Right ventricle myocardium superior (tissue), 1 donor: ENCODE data around the gene FRMD4A. TPM values are rescaled to one million over a fixed set of nuclear protein-coding genes. Genes with fewer than 3 reads are reported as not detected.

Experiments
- ATAC-seq: fragments of 200-7000 bp; cut with Tn5 transposase; one replicate; pipeline ENCODE4 v1.9.1; 2020; ENCODE audit warnings: mild to moderate bottlenecking; ENCODE audit not compliant: poor library complexity
- DNase-seq: peaks from one replicate; pipeline ENCODE4 v3.0.0-alpha.2; 2020
- intact Hi-C: fragments of 100-400 bp; cut with DNase I; formaldehyde crosslinking; loops from one replicate; pipeline ENCODE4 v1.11.2; 2022
- total RNA-seq: library from RNA; stranded (reverse); fragmentation: NEBNext Ultra II Directional; extraction: Animal tissue kit (Norgen Biotek cat#: 25700); gene quantifications from one replicate; pipeline ENCODE4 v1.2.1, GENCODE V29; 2021
- donor health status: DM: no; HTN: yes; CAD: no; lungs with severe emphysema.

The FRMD4A gene
- total RNA-seq, 1 donor from 2014 or later: 33.2 TPM

GRCh38 chr10:14173706-14174594 lies 156.8 kb downstream of the FRMD4A start:
- no peak for DNase-seq
- ATAC-seq: peak; percentile 36
- intact Hi-C loops: no loop called here

DNA sequence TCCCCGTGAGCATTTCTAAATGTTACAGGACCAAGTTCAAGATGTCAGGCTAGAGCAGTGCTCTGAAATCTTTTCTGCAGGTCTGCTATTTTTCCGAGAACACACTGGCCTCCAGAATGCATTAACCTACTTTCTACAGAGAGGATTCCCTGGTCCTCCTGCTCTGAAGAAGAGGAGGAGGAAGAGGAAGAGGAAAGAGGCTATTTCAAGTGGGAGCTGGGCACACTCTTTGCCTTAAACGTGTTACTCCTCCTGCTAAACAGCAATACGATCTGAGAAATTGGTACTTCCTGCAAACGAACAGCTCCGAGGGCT lies 157.4 kb downstream of the FRMD4A start:
- ATAC-seq (no peak), DNase-seq (no peak)
- intact Hi-C loops: no loop called here

GRCh38 chr10:14172336-14172950 lies 158.3 kb downstream of the FRMD4A start:
- ATAC-seq (no peak), DNase-seq (no peak)
- intact Hi-C loops: no loop called here

GRCh38 chr10:14171336-14171735 lies 159.4 kb downstream of the FRMD4A start:
- intact Hi-C loops: no loop called here
- no peak for ATAC-seq

GRCh38 chr10:14163377-14164086 lies 167.2 kb downstream of the FRMD4A start:
- ATAC-seq (no peak), DNase-seq (no peak)
- intact Hi-C loops: no loop called here

More at GRCh38 chr10:14171336-14171735, 159.4 kb downstream of the FRMD4A start:
- no peak for DNase-seq

DNA sequence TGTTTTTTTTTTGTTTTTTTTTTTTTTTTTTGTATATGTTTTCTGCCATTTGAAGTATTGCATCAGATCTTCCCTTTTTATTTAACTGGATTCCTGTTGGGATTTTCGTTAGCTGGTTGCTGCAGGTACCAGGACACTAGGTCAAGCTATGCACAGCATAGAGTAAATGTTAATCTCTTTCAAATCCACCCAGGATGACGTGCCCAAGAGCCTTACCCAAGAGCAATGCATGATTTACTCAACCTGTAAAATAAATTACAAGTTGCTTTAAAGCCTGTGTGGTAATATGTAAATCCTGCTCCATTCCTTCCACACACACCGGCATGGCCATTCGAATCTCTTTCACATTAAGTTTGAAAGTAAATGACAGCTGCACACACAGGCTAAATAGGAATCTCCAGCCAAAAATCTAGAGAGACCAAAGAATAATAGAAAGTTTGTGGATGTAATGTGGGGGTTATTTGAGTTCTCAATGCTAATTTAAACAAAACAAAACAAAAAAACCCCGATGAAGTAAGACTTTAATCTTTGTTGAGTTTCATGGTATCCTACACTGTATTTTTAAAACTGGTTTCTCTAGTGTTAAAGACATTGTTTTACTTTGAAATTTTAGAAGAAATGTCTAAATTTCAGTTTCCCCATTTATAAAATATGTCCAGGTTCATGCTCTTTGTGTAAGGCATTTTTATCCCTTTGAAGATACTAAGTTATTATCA lies 167.9 kb downstream of the FRMD4A start:
- ATAC-seq (no peak), DNase-seq (no peak)
- intact Hi-C loops: no loop called here

- DNase-seq: no peak
- ATAC-seq: no peak
- intact Hi-C loops: no loop called here
These were observed 168.7 kb downstream of the FRMD4A start for GRCh38 chr10:14162061-14162460.

GRCh38 chr10:14160299-14160698 lies 170.4 kb downstream of the FRMD4A start:
- ATAC-seq: no peak
- intact Hi-C loops: no loop called here
- no peak for DNase-seq

DNA sequence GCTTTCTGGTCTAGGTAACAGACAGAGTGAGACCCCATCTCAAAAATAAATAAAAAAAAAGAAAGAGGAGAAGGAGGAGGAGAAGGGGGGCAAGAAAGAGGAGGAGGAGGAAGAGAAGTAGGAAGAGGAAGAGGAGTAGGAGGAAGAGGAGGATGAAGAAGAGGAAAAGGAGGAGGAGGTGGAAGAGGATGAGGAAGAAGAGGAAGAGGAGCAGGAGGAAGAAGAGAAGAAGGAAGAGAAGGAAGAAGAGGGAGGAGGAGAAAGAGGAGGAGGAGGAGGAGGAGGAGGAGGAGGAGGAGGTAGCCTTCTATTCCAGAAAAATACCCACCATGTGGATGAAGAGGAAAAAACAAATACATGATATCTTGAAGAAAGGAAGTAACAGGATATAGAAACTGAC lies 172.1 kb downstream of the FRMD4A start:
- intact Hi-C loops: no loop called here
- DNase-seq (no peak), ATAC-seq (no peak)

DNA sequence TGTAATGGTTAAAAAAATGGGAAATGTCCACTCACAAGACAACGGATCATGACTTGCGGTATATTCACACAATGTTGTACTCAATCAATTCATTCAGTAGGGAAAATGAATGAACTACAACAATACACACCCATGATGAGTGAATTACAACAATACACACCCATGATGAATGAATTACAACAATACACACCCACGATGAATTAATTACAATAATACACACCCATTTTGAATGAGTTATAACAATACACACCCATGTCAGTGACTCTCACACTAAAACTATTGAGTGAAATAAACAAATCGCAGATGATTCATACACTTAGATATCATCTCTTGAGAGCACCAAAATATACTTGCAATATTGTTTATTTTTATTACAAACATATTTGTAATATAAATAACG lies 174.6 kb downstream of the FRMD4A start:
- DNase-seq: no peak
- intact Hi-C loops: no loop called here
- no peak for ATAC-seq

GRCh38 chr10:14153570-14154055 lies 177.1 kb downstream of the FRMD4A start:
- ATAC-seq: peak; percentile 31
- no peak for DNase-seq
- intact Hi-C loops: no loop called here

- ATAC-seq: no peak
- intact Hi-C loops: no loop called here
- no peak for DNase-seq
These were observed 179.2 kb downstream of the FRMD4A start for GRCh38 chr10:14151571-14151970.

DNA sequence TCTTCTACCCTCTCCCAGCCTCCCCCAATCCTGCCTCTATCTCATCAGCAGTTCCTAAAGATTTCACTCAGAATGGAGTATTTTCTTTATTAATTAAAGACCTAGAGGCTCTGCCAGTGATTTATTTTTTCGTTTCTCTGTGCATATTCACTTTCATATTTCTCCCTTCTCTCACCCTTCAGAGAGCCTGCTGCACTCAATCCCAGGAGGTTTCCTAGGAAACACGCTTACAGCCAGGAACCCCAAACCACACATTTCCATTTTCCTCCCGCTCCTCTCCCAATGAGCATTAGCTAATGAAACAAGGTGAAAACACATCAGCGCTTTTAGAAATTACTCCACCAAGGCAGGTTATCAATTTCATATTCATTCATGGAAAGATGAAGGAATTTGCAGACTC lies 180.2 kb downstream of the FRMD4A start:
- DNase-seq (no peak), ATAC-seq (no peak)
- intact Hi-C loops: no loop called here

DNA sequence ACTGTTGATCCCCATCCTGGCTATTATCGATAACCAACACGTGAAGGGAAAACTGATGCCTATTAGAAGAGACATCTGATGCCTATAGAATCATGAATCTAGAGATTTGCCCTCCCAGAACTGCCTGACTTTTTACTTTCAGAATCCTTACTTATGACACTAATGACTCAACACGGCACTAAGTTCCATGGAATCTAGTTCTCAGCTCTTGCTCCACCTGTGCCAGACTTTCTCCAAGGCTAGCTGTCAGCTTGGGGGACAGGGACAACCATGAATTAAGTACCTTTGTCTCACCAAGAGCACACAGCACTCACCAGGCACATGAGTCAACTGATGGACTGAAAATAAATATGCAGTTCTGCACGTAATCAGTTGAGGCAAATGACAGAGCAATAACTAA lies 184.2 kb downstream of the FRMD4A start:
- ATAC-seq: no peak
- DNase-seq: no peak
- intact Hi-C loops: no loop called here

DNA sequence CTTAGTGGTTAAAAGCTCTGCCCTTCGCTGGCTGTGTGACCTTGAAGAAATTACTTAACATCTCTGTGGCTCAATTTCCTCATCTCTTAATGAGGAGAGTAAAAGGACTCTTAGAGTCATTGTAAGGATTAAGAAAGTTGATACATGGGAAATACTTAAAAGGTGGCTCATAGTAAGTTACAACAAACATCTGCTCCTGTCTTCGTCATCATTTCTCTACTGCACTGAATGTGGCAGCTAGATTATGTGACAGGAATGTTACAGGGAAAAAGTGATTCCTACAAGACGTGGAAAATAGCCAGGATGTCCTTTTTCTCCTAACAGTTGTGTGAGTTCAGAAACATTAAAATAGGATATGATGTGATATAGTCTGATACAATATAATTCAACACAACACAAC lies 184.7 kb downstream of the FRMD4A start:
- ATAC-seq: no peak
- intact Hi-C loops: no loop called here

GRCh38 chr10:14144451-14144850 lies 186.3 kb downstream of the FRMD4A start:
- ATAC-seq (no peak), DNase-seq (no peak)
- intact Hi-C loops: no loop called here

More for the DNA sequence above, 184.7 kb downstream of the FRMD4A start:
- DNase-seq: no peak

- intact Hi-C loops: no loop called here
- ATAC-seq: no peak
- no peak for DNase-seq
These were observed 188.0 kb downstream of the FRMD4A start for GRCh38 chr10:14142606-14143250.

- intact Hi-C loops: no loop called here
- no peak for ATAC-seq
- DNase-seq: no peak
These were observed 189.4 kb downstream of the FRMD4A start for GRCh38 chr10:14141283-14141682.

- ATAC-seq (no peak), DNase-seq (no peak)
- intact Hi-C loops: no loop called here
These were observed 193.3 kb downstream of the FRMD4A start for GRCh38 chr10:14137391-14137790.
